ENCODE results near the gene FIBCD1. TPM values are rescaled to one million over a fixed set of nuclear protein-coding genes. Genes with fewer than 3 reads are reported as not detected.

Gene FIBCD1
- total RNA-seq, 1 experiment from 2014 or later = 7.1 TPM

GRCh38 chr9:130914417-130915095 lies 24.5 kb downstream of the FIBCD1 start:
- H4K91ac ChIP-seq (ENCODE audit: insufficient read length, low read depth, low read length) = no peak overlapping the region
- H2BK20ac ChIP-seq (ENCODE audit: low read depth, low read length, poor library complexity, severe bottlenecking) = no peak overlapping the region
- no peak overlapping the region for H3K56ac ChIP-seq (ENCODE audit: insufficient read length, low read depth, low read length)
- no peak overlapping the region for H2BK15ac ChIP-seq (ENCODE audit: low read depth, low read length)
- no peak overlapping the region for H4K8ac ChIP-seq (replicated peaks; ENCODE audit: insufficient read length, low read depth, low read length)
- H2BK12ac ChIP-seq (ENCODE audit: insufficient read length, low read depth, low read length) = no peak overlapping the region
- no peak overlapping the region for H2BK120ac ChIP-seq (ENCODE audit: low read depth, low read length, poor library complexity, severe bottlenecking)
- no peak for TF ChIP-seq CTCF (conservative IDR thresholded peaks at IDR 0.05)
- H3K4me2 ChIP-seq (ENCODE audit: insufficient read depth, insufficient read length, low read length) = no peak overlapping the region
- no peaks in the 10 kb centered on the region for H3K79me2 ChIP-seq (ENCODE audit: insufficient read depth, low read length)
- no peak overlapping the region for H3K18ac ChIP-seq (ENCODE audit: insufficient read length, low read depth, low read length)
- DNase-seq = no peak
- no peak overlapping the region for H3K9ac ChIP-seq (ENCODE audit: extremely low read depth, insufficient read length, low read length)
- peak overlapping the region; percentile 37; the same call in 1 of the 2 replicates for H3K14ac ChIP-seq (ENCODE audit: insufficient read depth, low read length)
- H4K20me1 ChIP-seq (ENCODE audit: control insufficient read depth, insufficient read depth, insufficient read length) = no peaks in the 10 kb centered on the region
- Mint-ChIP-seq H3K9me3 (no peaks in the 10 kb centered on the region), H3K27ac (no peak overlapping the region), H3K36me3 (ENCODE audit: insufficient read depth in 1 of 3, low read depth in 3 of 3) (no peaks in the 10 kb centered on the region), H3K4me1 (peaks cover 12 to 29% of the 10 kb centered on the region in 2 experiments), H3K4me3 (no peak overlapping the region), H3K27me3 (ENCODE audit: low read depth) (no peaks in the 10 kb centered on the region)
- no peak overlapping the region for H2AFZ ChIP-seq (ENCODE audit: low read length)
- H3K27ac ChIP-seq (ENCODE audit: insufficient read length, low read depth, low read length) = no peak overlapping the region
- H3K79me1 ChIP-seq (ENCODE audit: insufficient read depth, low read depth, low read length, poor library complexity, severe bottlenecking) = no peaks in the 10 kb centered on the region
- H2BK5ac ChIP-seq (ENCODE audit: insufficient read length, low read length) = no peak overlapping the region
- H3K4me1 ChIP-seq (ENCODE audit: insufficient read depth, low read length) = no peaks in the 10 kb centered on the region
- H4K5ac ChIP-seq (ENCODE audit: insufficient read length, low read depth, low read length) = no peak overlapping the region
- H3K27me3 ChIP-seq (ENCODE audit: insufficient read depth, low read length) = no peaks in the 10 kb centered on the region
- no peak overlapping the region for H3T11ph ChIP-seq (ENCODE audit: low read length)
- H3K4ac ChIP-seq (ENCODE audit: low read depth, low read length) = no peak overlapping the region
- no peak overlapping the region for H3K23ac ChIP-seq (ENCODE audit: insufficient read length, low read depth, low read length)
- no peak overlapping the region for H2AK5ac ChIP-seq (ENCODE audit: insufficient read length, low read length)
- no peaks in the 10 kb centered on the region for H3K9me3 ChIP-seq (ENCODE audit: control insufficient read depth, low read depth, low read length)
- no peaks in the 10 kb centered on the region for H3K23me2 ChIP-seq (ENCODE audit: insufficient read length, low read depth, low read length, poor library complexity, severe bottlenecking)
- no CpG with 5 or more reads among the region's 24 CpGs for WGBS (ENCODE audit: extremely low coverage, insufficient read length, low lambda C conversion rate)

All from H9 (cell line).